HG02678 (cell line): Measurements from ENCODE around the gene ECE2.
"Not testable (repeated sequence)": the region's sequence is repeated elsewhere in the genome, so short reads cannot be mapped to it uniquely, and the experiment has no call there.

Source experiments
- ATAC-seq: cut with Tn5 transposase; IDR thresholded peaks from one replicate; pipeline ENCODE4 v1.9.1; 2021; ENCODE audit warnings: mild to moderate bottlenecking, moderate library complexity; ENCODE audit not compliant: unreplicated experiment

The ECE2 gene

GRCh38 chr3:184262764-184263179 lies 13.1 kb upstream of the ECE2 start:
- no peak for ATAC-seq

GRCh38 chr3:184267249-184267648 lies 8.6 kb upstream of the ECE2 start:
- ATAC-seq, result not testable (repeated sequence)

GRCh38 chr3:184272269-184272668 lies 3.6 kb upstream of the ECE2 start:
- no peak for ATAC-seq

GRCh38 chr3:184275381-184275701 lies 481 bp upstream of the ECE2 start:
- no peak for ATAC-seq

- no peak for ATAC-seq
Measured at GRCh38 chr3:184277366-184277765, 1.5 kb downstream of the ECE2 start.

- ATAC-seq, result no peak
Measured at GRCh38 chr3:184282941-184283340, 7.1 kb downstream of the ECE2 start.

GRCh38 chr3:184283681-184284080 lies 7.9 kb downstream of the ECE2 start:
- ATAC-seq, result no peak

- no peak for ATAC-seq
Measured at GRCh38 chr3:184284696-184285095, 8.9 kb downstream of the ECE2 start.

- ATAC-seq, result no peak
Measured at GRCh38 chr3:184289426-184289938, 13.7 kb downstream of the ECE2 start.

- no peak for ATAC-seq
Measured at GRCh38 chr3:184290331-184290730, 14.5 kb downstream of the ECE2 start.

GRCh38 chr3:184291044-184291737 lies 15.4 kb downstream of the ECE2 start:
- ATAC-seq, result no peak

- no peak for ATAC-seq
Measured at GRCh38 chr3:184291738-184292445, 16.1 kb downstream of the ECE2 start.

- no peak for ATAC-seq
Measured at GRCh38 chr3:184295771-184296170, 19.9 kb downstream of the ECE2 start.

GRCh38 chr3:184296616-184297015 lies 20.8 kb downstream of the ECE2 start:
- no peak for ATAC-seq

GRCh38 chr3:184298759-184299487 lies 23.1 kb downstream of the ECE2 start, which contains the start of gene PSMD2:
Gene PSMD2 (plus strand): TSS chr3:184299241. CDS start chr3:184299267, 26 bp downstream.
- peak; percentile 92 for ATAC-seq

GRCh38 chr3:184299488-184300377 lies 23.9 kb downstream of the ECE2 start:
- no peak for ATAC-seq

- ATAC-seq, result no peak
Measured at GRCh38 chr3:184300378-184300720, 24.5 kb downstream of the ECE2 start.

- no peak for ATAC-seq
Measured at GRCh38 chr3:184305577-184305976, 29.8 kb downstream of the ECE2 start.

- no peak for ATAC-seq
Measured at GRCh38 chr3:184306341-184306972, 30.6 kb downstream of the ECE2 start.

GRCh38 chr3:184307915-184308314 lies 32.1 kb downstream of the ECE2 start:
- ATAC-seq, result no peak
